ENCODE results near the gene LRRC7. TPM values are rescaled to one million over a fixed set of nuclear protein-coding genes. Genes with fewer than 3 reads are reported as not detected.

The LRRC7 gene
- total RNA-seq, 1 experiment from 2014 or later: not detected

GRCh38 chr1:70061231-70061630 lies 493.5 kb downstream of the LRRC7 start:
- POLR2A ChIA-PET (ENCODE audit: low non-redundant PET): no interaction called here
- no peaks in the 10 kb centered on the region for H3K9me3 ChIP-seq (ENCODE audit: low read depth, low read length, poor library complexity, severe bottlenecking)
- H3K27me3 ChIP-seq (replicated peaks; ENCODE audit: insufficient read depth, low read depth, low read length, poor library complexity): no peaks in the 10 kb centered on the region
- CTCF ChIA-PET: no interaction called here
- no TSS peak for BruUV-seq (replicated peaks)
- H3K4me1 ChIP-seq (ENCODE audit: insufficient read depth, low read length, poor library complexity, severe bottlenecking): no peaks in the 10 kb centered on the region
- H3K36me3 ChIP-seq (ENCODE audit: insufficient read depth, low read length, poor library complexity, severe bottlenecking): no peaks in the 10 kb centered on the region
- intact Hi-C loops (cut with micrococcal nuclease; ENCODE audit: unreplicated experiment): no loop called here
- H3K4me3 ChIP-seq (ENCODE audit: low read depth, low read length, poor library complexity, severe bottlenecking): no peak overlapping the region
- no peak for DNase-seq (ENCODE audit: low spot score)
- H3K27ac ChIP-seq (ENCODE audit: low read depth, low read length, poor library complexity, severe bottlenecking): no peak overlapping the region
- no peak for TF ChIP-seq EZH2 (IDR thresholded peaks at IDR 0.05; ENCODE audit: borderline replicate concordance, low read depth, low read length, poor library complexity, severe bottlenecking)
- no peak for TF ChIP-seq CTCF (conservative IDR thresholded peaks at IDR 0.05; ENCODE audit: low read depth, low read length)

- CTCF ChIA-PET: no interaction called here
- no peak for TF ChIP-seq CTCF (conservative IDR thresholded peaks at IDR 0.05; ENCODE audit: low read depth, low read length)
- TF ChIP-seq EZH2 (IDR thresholded peaks at IDR 0.05; ENCODE audit: borderline replicate concordance, low read depth, low read length, poor library complexity, severe bottlenecking): no peak
- POLR2A ChIA-PET (ENCODE audit: low non-redundant PET): no interaction called here
- BruUV-seq (replicated peaks): no TSS peak
- Histone ChIP-seq H3K36me3 (ENCODE audit: insufficient read depth, low read length, poor library complexity, severe bottlenecking) (no peaks in the 10 kb centered on the region), H3K27me3 (replicated peaks; ENCODE audit: insufficient read depth, low read depth, low read length, poor library complexity) (no peaks in the 10 kb centered on the region), H3K4me3 (ENCODE audit: low read depth, low read length, poor library complexity, severe bottlenecking) (no peak overlapping the region), H3K9me3 (ENCODE audit: low read depth, low read length, poor library complexity, severe bottlenecking) (no peaks in the 10 kb centered on the region), H3K4me1 (ENCODE audit: insufficient read depth, low read length, poor library complexity, severe bottlenecking) (no peaks in the 10 kb centered on the region), H3K27ac (ENCODE audit: low read depth, low read length, poor library complexity, severe bottlenecking) (no peak overlapping the region)
- DNase-seq (ENCODE audit: low spot score): no peak
- intact Hi-C loops (cut with micrococcal nuclease; ENCODE audit: unreplicated experiment): no loop called here
Measured at GRCh38 chr1:70063861-70064260, 496.1 kb downstream of the LRRC7 start.

DNA sequence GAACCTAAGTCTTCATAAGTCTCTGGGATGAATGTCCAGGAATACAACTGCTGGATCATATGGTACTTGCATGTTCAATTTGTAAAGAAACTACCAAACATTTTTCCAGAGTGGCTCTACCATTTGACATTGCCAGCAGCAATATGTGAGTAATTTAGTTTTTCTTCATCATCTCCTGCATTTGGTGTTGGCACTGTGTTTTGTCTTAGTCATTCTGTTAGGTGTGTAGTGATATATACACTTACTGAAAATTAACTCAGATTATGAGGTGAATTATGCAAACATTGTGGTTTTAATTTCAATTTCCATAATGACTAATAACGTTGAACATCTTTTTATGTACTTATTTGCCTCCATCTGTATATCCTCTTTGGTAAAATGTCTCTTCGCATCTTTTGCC lies 499.0 kb downstream of the LRRC7 start:
- BruUV-seq (replicated peaks): no TSS peak
- Histone ChIP-seq H3K4me3 (ENCODE audit: low read depth, low read length, poor library complexity, severe bottlenecking) (no peak overlapping the region), H3K4me1 (ENCODE audit: insufficient read depth, low read length, poor library complexity, severe bottlenecking) (no peaks in the 10 kb centered on the region), H3K9me3 (ENCODE audit: low read depth, low read length, poor library complexity, severe bottlenecking) (no peaks in the 10 kb centered on the region), H3K27me3 (replicated peaks; ENCODE audit: insufficient read depth, low read depth, low read length, poor library complexity) (no peaks in the 10 kb centered on the region), H3K27ac (ENCODE audit: low read depth, low read length, poor library complexity, severe bottlenecking) (no peak overlapping the region), H3K36me3 (ENCODE audit: insufficient read depth, low read length, poor library complexity, severe bottlenecking) (no peaks in the 10 kb centered on the region)
- TF ChIP-seq EZH2 (IDR thresholded peaks at IDR 0.05; ENCODE audit: borderline replicate concordance, low read depth, low read length, poor library complexity, severe bottlenecking): no peak
- TF ChIP-seq CTCF (conservative IDR thresholded peaks at IDR 0.05; ENCODE audit: low read depth, low read length): no peak
- POLR2A ChIA-PET (ENCODE audit: low non-redundant PET): no interaction called here
- CTCF ChIA-PET: no interaction called here
- no peak for DNase-seq (ENCODE audit: low spot score)
- intact Hi-C loops (cut with micrococcal nuclease; ENCODE audit: unreplicated experiment): no loop called here
